Left lobe of liver (tissue), 2 donors: ENCODE data around the gene MBD3L5. TPM values are rescaled to one million over a fixed set of nuclear protein-coding genes. Genes with fewer than 3 reads are reported as not detected.
A peak's percentile ranks its signal among the peaks of the same experiment; 100 is the strongest.
"Not testable (repeated sequence)": the region's sequence is repeated elsewhere in the genome, so short reads cannot be mapped to it uniquely, and the experiment has no call there.

Experiments used
- ATAC-seq: fragments of 200-7000 bp; cut with Tn5 transposase; one replicate; pipeline ENCODE4 v1.9.1; 2020; ENCODE audit warnings: mild to moderate bottlenecking, moderate library complexity
- DNase-seq: peaks from one replicate; pipeline ENCODE4 v3.0.0-alpha.2; 2020; ENCODE audit warnings: low spot score
- total RNA-seq: library from RNA; stranded (reverse); gene quantifications from one replicate; pipeline ENCODE4 v1.2.1, GENCODE V29; 2021
- donor health status: DM: no; HTN: no; CAD: no; lungs with moderate emphysema.
- donor health status: DM: no; HTN: yes; CAD: no.

The MBD3L5 gene
- not detected for total RNA-seq

DNA sequence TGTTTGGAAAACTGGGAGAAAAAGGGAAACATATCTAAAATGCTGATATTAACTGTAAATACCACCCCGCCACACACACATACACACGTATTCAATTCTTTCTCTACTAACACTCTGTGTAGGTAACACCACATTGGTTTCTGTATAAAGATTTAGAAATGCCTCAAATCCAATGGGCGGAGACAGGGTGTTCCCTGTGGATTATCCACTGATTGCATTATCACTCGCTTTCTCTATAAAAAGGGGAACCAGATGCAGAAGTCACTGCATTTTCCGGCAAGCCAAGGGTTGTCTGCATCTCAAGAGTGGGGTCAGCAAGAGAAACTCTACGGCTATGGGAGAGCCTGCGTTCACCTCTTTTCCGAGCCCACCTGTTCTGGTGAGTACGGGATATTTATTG is at the start of gene MBD3L5:
MBD3L5 (plus strand) TSS at position 301 of the 400 bp plus-strand sequence; CDS start at position 335, 34 bp downstream.
- DNase-seq, ATAC-seq: not testable (repeated sequence)

DNA sequence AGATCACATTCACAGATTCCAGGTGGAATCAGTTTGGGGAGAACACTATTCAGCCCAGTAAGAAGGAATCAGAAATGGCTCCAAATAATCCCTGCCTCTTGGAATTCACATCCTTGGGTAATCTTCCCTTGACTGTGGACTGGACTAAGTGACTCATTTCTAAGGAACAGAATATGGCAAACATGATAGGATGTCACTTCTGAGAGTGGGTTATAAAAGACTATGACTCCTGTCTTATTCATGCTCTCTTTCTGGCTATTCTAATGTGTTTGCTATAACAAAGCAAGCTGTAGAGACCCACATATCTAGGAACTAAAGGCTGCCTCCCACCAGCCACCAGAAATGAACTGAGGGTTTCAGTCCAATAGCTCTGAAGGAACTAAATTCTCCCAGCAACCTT is 46.9 kb upstream of the MBD3L5 start:
- no peak for DNase-seq
- no peak for ATAC-seq

DNA sequence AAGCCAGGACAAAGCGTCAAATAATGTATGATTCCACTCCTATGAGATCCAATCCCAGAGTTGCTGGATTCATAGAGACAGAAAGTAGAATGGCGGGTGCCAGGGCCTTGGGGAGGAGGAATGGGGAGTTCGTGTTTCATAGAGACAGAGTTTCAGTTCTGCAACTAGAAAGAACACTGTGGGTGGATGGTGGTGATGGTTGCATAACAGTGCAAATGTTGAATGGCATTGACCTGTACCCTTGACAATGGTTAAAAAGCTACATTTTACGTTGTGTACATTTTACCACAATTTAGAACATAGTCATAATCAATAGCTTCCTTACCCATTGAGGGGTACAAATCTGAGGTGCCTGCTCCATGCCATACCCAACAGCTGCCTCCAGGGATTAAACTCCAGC is 42.5 kb upstream of the MBD3L5 start:
- ATAC-seq: peak; percentile 26
- no peak for DNase-seq

DNA sequence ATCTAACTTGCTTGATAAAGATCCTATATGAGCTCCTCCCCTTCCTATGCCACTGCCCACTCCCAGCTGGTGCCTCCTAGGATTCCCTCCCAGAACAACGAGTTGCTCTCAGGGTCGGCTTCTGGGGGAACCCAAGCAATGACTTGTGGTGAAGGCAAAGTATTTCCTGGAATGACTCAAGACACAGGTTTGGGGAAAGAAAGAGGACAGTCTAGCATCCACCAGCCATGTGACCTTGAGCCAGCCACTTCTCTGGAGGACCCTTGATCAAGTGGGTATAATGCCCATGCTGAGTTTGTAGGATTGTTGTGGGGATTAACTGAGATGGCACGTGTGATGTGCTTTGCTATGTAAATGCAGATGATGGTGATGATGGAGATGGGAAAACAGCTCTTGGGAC is 42.1 kb upstream of the MBD3L5 start:
- ATAC-seq: no peak
- DNase-seq: no peak

DNA sequence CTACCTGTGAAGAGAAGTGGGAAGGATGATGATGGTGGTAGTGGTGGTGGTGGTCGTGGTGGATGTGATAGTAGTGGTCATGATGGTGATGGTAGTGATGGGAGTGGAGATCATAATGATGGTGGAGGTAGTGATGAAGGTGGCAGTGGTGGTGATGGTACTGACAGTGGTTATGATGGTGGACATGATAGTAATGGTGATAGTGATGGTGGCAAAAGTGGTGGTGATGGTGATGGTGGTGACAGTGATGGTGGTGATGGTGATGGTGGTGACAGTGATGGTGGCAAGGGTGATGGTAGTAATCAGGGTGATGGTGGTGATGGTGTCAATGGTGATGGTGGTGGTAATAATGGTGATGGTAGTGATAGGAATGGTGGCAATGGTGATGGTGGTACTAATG is 35.3 kb upstream of the MBD3L5 start:
- no peak for DNase-seq
- ATAC-seq: no peak

DNA sequence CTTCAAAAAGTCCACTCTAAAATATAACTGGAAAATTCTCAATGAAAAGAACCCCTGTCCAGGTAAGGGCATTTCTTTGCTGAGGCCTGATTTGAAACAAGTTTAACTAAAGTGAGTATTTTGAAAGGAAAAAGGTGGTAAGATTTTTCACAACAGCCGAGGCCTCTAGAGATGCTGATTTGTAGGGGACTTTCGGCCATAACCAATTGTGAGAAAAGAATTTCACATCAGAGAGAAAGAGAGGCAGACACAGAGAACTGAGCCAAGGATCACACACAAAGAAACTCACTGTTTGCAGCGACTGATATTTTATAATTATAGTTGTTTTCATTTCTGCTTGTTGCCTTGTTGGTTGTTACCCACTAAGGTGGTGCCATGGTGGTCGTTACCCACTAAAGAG is 33.6 kb upstream of the MBD3L5 start:
- DNase-seq (no peak), ATAC-seq (no peak)

DNA sequence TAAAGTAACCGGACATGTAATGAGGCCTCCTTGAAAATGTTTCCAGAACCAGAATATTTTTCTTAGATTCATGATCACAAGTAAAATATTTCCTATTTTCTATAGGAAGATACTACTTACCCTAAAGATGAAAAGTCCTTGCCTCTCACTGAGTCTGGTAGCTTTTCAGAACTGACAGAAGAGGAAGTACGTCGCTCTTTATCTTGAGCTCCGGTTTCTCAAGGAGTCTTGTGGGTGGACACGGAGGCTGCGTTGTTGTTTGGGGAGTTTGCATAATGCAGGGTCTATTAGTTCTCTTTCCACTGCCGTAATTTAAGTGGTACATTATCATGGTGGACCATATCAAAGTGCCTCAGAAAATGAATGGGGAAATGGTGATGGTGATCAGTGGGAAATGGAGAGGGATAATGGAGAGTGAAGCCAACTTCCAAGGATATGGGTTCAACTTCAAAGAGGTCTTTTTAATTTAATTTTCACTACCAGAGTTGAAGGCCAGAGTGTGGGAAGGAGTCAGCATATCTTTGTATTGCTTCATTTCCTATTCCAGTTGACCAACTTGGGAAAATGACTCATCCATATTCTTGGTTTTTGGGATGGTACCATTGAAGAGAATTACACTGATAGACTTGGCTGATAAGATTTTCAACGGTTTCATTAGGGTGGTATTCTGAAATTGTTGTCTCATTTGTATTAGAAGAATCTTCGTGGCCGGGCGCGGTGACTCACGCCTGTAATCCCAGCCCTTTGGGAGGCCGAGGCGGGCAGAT is 32.5 kb upstream of the MBD3L5 start:
- DNase-seq: no peak
- peak; percentile 11 for ATAC-seq

DNA sequence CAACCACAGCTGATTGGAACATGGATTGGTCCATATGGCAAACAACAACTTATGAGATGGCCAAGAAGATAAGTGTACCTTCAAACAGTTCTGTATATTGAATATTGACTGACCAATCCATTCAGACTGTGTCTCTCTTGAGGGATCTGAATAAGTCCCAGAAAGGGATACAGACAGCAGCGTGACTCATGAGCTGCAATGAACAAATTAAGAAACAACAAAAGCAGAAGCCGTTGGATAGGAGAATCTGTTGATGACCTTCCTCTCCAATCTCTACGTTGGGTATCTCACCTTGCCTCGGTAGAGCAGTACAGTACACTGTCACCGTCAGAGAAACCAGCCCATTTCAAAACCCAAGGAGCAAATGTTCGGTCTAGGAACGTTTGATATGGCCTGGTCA is 30.4 kb upstream of the MBD3L5 start:
- DNase-seq (no peak), ATAC-seq (no peak)

DNA sequence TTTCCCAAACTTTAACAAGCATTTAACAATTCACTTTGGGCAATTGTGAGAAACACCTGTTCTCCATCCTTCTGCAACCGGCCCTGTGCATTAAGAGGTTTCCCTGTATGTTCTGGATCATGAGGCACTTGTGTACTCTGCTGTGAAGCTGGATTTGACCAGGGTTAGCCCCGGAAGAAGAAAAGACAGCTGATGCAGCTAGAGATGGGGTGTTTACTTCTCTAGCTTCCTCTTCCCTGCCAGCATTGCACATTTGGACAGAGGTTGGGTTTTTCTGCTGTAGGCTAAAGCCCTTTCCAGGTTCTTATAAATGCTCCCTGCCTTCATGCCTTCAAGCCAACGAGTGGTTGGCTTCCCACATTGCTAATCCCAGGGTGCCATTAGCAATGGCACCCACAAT is 30.0 kb upstream of the MBD3L5 start:
- peak; percentile 41 for ATAC-seq

DNA sequence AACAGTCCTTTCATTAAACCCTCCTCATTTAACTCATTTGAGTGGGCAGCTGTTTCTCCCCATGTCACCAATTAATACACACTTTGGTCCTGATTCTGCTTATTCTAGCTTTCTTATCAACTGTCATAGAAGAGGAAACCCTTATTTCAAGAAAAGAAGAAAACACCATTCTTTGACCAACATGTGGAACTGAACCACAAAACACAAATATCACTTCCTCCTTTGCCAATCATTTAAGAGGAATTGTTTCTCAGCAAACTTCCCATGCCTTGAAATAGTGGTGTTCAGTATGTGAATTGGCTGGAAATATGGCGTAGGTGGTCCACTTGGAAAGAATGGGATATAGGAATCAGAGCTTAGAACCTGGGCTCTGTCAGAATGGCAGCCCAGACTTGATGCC is 29.6 kb upstream of the MBD3L5 start:
- DNase-seq (no peak), ATAC-seq (no peak)

More for the DNA sequence above, 30.0 kb upstream of the MBD3L5 start:
- DNase-seq: no peak

DNA sequence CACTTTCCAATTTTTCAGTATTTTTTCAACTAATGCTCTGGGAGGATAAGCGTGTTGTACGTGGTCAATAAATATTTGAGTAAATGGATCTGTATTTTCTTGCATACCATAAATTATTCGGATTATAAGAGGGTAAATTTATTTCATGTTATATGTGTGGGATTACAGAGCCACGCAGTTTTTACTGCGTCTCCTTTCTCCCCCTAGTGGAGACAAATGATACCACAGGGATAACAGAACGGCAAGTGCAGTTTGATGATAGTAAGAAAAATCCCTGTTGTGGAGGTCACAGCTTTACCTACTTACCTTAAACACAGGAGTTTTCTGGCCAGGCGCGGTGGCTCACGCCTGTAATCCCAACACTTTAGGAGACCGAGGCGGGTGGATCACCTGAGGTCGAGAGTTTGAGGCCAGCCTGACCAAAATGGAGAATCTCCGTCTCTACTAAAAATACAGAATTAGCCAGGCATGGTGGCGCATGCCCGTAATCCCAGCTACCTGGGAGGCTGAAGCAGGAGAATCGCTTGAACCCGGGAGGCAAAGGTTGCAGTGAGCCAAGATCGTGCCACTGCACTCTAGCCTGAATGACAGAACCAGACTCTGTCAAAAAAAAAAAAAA is 26.0 kb upstream of the MBD3L5 start:
- peak; percentile 78 for ATAC-seq
- DNase-seq: no peak

DNA sequence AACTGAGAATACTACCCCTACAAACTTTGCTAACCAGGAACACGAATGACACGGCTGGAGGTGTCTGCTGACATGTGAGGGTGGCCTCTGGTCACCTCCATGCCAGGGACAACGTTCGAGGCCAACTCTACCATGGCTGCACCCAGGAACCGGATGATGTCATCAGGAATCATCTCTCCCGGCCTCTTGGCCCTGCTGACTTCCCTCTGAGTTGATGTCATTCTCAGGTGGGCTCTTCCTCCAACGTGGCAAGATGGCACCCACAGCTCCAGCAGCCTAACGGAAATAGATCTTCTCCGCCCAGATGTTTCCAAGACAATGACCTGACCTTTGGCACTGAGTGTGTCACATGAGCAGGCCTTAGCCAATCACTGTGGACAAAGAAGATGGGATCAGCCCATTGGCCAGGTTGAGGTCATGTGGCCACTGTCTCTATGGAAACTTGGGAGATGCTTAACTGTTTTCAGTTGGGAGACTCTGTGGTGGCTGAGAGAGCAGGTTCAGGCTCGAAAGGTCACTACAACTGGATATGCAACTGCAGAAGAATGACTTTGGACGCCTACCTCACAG is 24.2 kb upstream of the MBD3L5 start:
- no peak for ATAC-seq
- DNase-seq: no peak

DNA sequence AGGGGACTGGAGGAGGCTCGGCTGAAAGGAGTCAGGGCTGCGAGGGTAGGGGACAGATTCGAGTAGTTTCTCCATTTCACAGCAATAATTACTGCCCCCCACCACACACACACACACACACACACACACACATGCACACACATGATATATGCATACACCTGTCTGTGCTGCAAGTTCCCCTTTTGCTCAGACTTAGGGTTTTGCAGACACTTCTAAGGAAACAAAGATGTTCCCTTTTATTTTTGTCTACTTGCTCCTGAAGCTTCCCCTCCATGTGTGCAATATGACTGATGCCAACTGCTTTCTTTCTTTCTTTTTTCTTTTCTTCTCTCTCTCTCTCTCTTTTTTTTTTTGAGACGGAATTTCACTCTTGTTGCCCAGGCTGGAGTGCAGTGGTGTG is 22.5 kb upstream of the MBD3L5 start:
- no peak for DNase-seq
- no peak for ATAC-seq

DNA sequence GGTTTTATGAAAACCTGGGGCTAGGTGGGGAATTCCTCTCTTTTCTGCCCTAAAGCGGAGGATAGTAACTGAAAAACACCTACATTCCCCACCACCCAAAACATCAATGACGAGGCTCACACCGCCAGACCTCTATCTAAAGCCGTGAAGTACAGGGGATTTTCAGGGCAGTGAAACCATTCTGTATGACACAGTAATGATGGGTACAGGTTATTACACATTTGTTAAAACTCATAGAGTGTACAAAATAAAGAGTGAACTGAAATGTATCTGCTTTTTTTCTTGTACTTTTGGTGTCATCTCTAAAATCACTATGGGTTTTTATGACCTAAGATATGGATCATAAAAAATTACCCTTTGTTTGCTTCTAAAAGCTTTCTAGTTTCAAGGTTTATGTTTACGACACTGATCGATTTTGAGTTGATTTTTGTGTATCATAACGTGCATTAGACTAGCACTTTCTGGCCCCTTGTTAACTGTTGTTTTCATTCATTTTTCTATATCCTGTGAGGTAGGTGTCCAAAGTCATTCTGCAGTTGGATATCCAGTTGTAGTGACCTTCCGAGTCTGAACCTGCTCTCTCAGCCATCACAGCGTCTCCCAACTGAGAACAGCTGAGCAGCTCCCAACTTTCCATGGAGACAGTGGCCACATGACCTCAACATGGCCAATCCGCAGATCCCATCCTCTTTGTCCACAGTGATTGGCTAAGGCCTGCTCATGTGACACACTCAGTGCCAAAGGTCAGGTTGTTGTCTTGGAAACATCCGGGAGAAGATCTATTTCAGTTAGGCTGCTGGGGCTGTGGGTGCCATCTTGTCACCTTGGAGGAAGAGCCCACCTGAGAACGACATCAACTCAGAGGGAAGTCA is 19.4 kb upstream of the MBD3L5 start:
- ATAC-seq: no peak
- DNase-seq: no peak

DNA sequence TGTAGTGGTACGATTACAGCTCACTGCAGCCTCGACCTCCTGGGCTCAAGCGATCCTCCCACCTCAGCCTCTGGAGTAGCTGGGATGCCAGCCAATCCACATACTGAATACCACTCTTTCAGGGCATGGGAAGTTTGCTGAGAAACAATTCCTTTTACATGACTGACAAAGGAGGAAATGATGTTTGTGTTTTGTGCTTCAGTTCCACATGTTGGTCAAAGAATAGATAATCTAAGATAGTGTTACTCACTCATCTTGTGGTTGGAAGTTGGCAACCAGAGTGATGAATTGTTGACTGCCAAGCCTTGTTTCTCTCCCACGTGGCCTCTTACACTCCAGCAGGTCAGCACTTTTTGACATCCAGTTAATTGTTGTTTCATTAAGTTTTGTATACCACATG is 16.7 kb upstream of the MBD3L5 start:
- no peak for DNase-seq
- no peak for ATAC-seq

DNA sequence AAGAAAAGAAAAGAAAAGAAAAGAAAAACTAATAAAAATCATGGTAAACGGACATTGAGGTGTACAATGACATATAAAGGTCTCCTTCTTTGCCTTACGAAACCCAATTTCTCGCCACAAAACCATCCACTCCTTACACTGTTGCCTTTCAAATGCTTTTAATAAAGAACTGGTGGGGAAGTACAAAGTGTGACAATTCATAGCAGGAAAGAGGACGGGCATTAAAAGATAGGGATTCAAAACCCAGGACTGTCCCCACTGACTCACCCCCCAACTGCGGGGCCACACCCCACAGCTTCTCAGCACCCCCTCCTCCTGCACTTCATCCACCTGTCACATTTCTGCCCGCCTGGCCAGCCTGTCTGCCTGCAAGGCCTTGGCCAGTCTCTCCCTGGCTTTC is 11.6 kb upstream of the MBD3L5 start:
- no peak for DNase-seq
- no peak for ATAC-seq

DNA sequence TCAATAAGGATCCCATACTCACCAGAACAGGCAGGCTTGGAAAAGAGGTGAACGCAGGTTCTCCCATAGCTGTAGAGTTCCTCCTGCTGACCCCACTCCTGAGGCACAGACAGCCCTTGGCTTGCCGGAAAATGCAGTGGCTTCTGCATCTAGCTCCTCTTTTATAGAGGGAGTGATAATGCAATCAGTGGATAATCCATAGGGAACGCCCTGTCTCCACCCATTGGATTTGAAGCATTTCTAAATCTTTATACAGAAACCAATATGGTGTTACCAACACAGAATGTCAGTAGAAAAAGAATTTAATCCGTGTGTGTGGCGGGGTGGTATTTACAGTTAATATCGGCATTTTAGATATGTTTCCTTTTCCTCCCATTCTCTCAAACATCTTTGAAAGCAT is 9.0 kb upstream of the MBD3L5 start, which contains the start of gene MBD3L2B:
MBD3L2B (minus strand) TSS at position 101 of the 400 bp plus-strand sequence; CDS start at position 67, 34 bp downstream.
- DNase-seq, ATAC-seq: not testable (repeated sequence)

DNA sequence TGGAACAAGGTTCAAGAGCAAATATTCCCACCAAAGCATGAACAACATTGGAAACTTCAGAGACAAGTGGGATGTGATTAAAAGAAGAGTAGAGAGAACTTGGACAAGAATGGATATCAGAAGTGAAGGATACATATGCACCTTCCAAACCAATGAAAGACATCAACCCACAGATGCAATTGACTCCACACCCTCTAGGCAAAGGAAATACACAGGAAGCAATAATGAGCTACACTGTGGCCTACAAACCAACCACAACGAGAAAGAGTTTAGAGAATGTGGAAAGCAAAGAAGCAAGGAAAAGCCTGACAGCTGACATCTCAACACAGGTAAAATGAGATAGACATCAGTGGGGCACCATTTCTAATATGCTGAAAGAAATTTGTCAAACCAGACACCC is 1.6 kb upstream of the MBD3L5 start:
- ATAC-seq, DNase-seq: not testable (repeated sequence)

DNA sequence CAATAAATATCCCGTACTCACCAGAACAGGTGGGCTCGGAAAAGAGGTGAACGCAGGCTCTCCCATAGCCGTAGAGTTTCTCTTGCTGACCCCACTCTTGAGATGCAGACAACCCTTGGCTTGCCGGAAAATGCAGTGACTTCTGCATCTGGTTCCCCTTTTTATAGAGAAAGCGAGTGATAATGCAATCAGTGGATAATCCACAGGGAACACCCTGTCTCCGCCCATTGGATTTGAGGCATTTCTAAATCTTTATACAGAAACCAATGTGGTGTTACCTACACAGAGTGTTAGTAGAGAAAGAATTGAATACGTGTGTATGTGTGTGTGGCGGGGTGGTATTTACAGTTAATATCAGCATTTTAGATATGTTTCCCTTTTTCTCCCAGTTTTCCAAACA is 9.7 kb downstream of the MBD3L5 start, which contains the start of gene MBD3L4:
MBD3L4 (minus strand) TSS at position 101 of the 400 bp plus-strand sequence; CDS start at position 66, 35 bp downstream.
- not testable (repeated sequence) for DNase-seq, ATAC-seq

DNA sequence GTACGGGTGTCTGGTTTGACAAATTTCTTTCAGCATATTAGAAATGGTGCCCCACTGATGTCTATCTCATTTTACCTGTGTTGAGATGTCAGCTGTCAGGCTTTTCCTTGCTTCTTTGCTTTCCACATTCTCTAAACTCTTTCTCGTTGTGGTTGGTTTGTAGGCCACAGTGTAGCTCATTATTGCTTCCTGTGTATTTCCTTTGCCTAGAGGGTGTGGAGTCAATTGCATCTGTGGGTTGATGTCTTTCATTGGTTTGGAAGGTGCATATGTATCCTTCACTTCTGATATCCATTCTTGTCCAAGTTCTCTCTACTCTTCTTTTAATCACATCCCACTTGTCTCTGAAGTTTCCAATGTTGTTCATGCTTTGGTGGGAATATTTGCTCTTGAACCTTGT is 11.2 kb downstream of the MBD3L5 start:
- not testable (repeated sequence) for ATAC-seq

DNA sequence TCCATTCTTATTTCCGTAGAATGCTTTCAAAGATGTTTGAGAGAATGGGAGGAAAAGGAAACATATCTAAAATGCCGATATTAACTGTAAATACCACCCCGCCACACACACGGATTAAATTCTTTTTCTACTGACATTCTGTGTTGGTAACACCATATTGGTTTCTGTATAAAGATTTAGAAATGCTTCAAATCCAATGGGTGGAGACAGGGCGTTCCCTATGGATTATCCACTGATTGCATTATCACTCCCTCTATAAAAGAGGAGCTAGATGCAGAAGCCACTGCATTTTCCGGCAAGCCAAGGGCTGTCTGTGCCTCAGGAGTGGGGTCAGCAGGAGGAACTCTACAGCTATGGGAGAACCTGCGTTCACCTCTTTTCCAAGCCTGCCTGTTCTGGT is 18.6 kb downstream of the MBD3L5 start, which contains the start of gene MBD3L2:
MBD3L2 (plus strand) TSS at position 301 of the 400 bp plus-strand sequence; CDS start at position 354, 53 bp downstream.
- not testable (repeated sequence) for DNase-seq, ATAC-seq

More for the DNA sequence above, 11.2 kb downstream of the MBD3L5 start:
- not testable (repeated sequence) for DNase-seq
